Urinary bladder (tissue), 4 donors: ENCODE measurements around the gene CDH2. TPM values are rescaled to one million over a fixed set of nuclear protein-coding genes. Genes with fewer than 3 reads are reported as not detected.

ENCODE experiments used
- DNase-seq: peaks from one replicate; pipeline ENCODE4 v3.0.0-alpha.2; 2015; ENCODE audit errors: extremely low spot score
- H3K27ac ChIP-seq: one replicate; pipeline ENCODE4 v1.5.1; 2013; ENCODE audit warnings: low read depth, mild to moderate bottlenecking, moderate library complexity
- H3K36me3 ChIP-seq: one replicate; pipeline ENCODE4 v1.6.1; 2013; ENCODE audit warnings: mild to moderate bottlenecking, moderate library complexity; ENCODE audit not compliant: insufficient read depth
- H3K4me1 ChIP-seq: one replicate; pipeline ENCODE4 v1.6.1; 2013; ENCODE audit warnings: mild to moderate bottlenecking, moderate library complexity; ENCODE audit not compliant: insufficient read depth
- H3K4me3 ChIP-seq: one replicate; pipeline ENCODE4 v1.5.1; 2013; ENCODE audit warnings: low read depth, low read length
- WGBS: extraction: QIAGEN DNeasy Blood & Tissue Kit; methylation state at CpG from one replicate; pipeline ENCODE4 v1.1.7; 2013; 5-methylcytosine and 5-hydroxymethylcytosine counted together
- polyA plus RNA-seq: library from polyadenylated mRNA; stranded (reverse); fragments of 200-250 nt; gene quantifications from one replicate; pipeline ENCODE4 v1.2.3, GENCODE V29; 2013
- total RNA-seq: library from RNA; depleted of rRNA; stranded (reverse); fragments of >200 nt; gene quantifications from one replicate; pipeline ENCODE4 v1.2.3, GENCODE V29; 2014
- donor health status: healthy with polysubstance abuse.
- donor health status: healthy.

CDH2 gene
- total and polyA plus RNA-seq, 2 donors: 1.8 to 18.7 TPM

- no peaks in the 10 kb centered on the region for H3K36me3 ChIP-seq
- H3K4me1 ChIP-seq: no peaks in the 10 kb centered on the region
- 19% methylated on average over 4 of the region's 4 CpGs for WGBS
- H3K4me3 ChIP-seq: no peak overlapping the region
- no peak for DNase-seq
- H3K27ac ChIP-seq: no peak overlapping the region
These were observed 18.8 kb downstream of the CDH2 start for GRCh38 chr18:28158083-28158581.

DNA sequence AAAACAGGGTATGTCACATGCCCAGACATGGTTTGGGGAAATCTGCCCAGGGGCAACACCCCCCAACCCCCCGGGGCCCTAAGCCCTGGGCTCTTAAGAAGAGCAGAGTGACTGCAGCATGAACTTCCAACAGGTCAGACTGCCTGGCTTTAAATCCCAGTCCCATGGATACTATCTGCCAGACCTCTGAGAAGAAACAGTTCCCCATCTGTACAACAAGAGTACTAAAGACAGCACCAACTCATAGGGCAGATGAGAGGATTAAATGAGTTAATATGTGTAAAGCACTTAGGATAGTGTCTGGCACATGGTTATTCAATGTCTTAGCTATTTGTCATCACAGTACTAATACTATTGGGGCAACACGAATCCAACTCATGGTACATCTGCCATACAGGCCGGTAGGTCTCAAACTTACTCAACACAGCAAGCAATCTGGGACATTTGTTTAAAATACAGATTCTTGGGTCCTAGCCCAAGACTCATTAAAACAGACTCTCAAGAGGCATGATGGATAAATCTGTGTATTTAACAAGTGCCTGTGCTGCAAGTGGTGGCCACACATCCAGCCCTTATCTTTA, 23.4 kb downstream of the CDH2 start:
- WGBS: 39% methylated on average over 3 of the region's 3 CpGs
- Histone ChIP-seq H3K27ac (no peak overlapping the region), H3K36me3 (no peaks in the 10 kb centered on the region), H3K4me3 (no peak overlapping the region), H3K4me1 (no peaks in the 10 kb centered on the region)
- DNase-seq: no peak

GRCh38 chr18:28152754-28153153, 24.2 kb downstream of the CDH2 start:
- Histone ChIP-seq H3K4me1 (no peaks in the 10 kb centered on the region), H3K4me3 (no peak overlapping the region), H3K36me3 (no peaks in the 10 kb centered on the region), H3K27ac (no peak overlapping the region)
- DNase-seq: no peak
- 54% methylated on average over 3 of the region's 3 CpGs for WGBS

GRCh38 chr18:28152354-28152753, 24.6 kb downstream of the CDH2 start:
- no peaks in the 10 kb centered on the region for H3K36me3 ChIP-seq
- no peaks in the 10 kb centered on the region for H3K4me1 ChIP-seq
- no peak overlapping the region for H3K27ac ChIP-seq
- DNase-seq: no peak
- WGBS: 79% methylated on average over 4 of the region's 4 CpGs
- H3K4me3 ChIP-seq: no peak overlapping the region

GRCh38 chr18:28151434-28151833, 25.5 kb downstream of the CDH2 start:
- 75% methylated on average over 1 of the region's 1 CpG for WGBS
- Histone ChIP-seq H3K36me3 (no peaks in the 10 kb centered on the region), H3K4me3 (no peak overlapping the region), H3K4me1 (no peaks in the 10 kb centered on the region), H3K27ac (no peak overlapping the region)
- no peak for DNase-seq

DNA sequence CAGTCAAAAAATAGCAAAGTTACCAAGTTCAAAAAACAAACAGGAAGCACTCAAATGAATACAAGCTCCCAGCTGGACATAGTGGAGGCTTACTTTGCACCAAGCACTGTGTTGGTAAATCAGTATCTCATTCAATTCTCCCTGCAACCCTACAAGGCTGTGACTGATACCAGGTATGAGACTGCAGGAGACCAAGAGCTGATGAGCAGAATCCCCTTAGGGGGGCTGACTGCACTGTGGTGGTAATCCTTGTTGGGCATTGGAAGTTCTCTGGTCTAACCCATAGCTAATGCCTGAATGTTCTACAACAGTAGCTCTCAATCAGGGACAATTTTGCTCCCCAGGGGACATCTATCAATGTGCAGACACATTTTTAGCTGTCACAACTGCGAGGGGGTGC, 26.0 kb downstream of the CDH2 start:
- WGBS: 81% methylated on average over 1 of the region's 1 CpG
- Histone ChIP-seq H3K4me3 (no peak overlapping the region), H3K4me1 (no peaks in the 10 kb centered on the region), H3K27ac (no peak overlapping the region), H3K36me3 (no peaks in the 10 kb centered on the region)
- DNase-seq: no peak

DNA sequence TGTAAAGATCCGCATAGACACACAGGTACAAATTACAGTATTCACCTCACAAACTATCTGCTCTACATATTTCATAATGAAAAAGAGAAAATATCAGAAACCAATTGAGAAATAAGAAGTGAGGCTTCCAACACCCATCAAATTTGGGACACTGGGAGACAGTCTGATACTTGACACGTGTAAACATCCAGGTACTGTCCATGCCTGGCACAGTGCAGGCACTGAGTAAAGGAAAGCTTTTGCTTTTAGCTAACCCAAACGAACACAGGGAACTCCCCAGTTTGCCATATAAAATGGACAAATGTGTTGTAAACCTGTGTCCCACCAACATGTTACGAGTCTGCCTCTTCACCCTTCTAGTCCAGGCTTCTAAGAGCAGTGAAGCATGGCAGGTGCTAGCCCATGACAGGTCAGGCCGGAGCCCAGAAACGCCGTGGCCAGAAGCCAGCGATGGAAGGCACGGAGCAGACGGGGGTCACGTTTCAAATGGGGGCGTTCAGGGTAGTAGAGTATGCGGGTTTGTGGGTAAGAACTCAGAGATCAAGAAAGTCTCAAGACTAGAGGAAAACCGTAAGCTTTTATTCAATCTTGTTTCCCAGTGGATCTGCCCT, 27.0 kb downstream of the CDH2 start:
- no peak for DNase-seq
- Histone ChIP-seq H3K36me3 (no peaks in the 10 kb centered on the region), H3K27ac (no peak overlapping the region), H3K4me3 (no peak overlapping the region), H3K4me1 (no peaks in the 10 kb centered on the region)
- WGBS: 83% methylated on average over 14 of the region's 14 CpGs

DNA sequence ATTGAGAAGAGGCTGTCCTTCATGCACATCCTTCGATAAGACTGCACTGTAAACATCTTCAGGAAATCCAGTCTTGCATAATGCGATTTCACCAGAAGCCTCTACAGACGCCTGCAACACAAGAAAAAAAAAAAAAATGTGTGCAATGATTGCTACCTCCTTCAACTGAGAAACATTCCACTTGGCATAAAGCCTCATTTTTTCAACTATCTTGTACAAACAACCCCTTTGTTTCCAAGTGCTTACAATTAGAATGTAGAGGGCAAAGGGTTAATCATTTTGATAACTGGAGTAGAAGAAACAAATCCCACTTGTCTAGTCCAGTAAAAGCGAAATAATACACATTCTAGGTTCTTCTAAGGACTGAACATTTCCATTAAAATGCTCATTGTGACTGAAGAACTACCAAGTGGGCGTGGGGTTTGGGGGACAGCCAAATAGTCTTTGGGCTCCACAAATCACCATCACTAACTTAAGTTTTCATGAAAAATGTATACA, 29.2 kb downstream of the CDH2 start:
- Histone ChIP-seq H3K36me3 (no peaks in the 10 kb centered on the region), H3K4me1 (no peaks in the 10 kb centered on the region), H3K27ac (no peak overlapping the region), H3K4me3 (no peak overlapping the region)
- DNase-seq: no peak
- 59% methylated on average over 5 of the region's 5 CpGs for WGBS

GRCh38 chr18:28143725-28144124, 33.2 kb downstream of the CDH2 start:
- H3K4me3 ChIP-seq: no peak overlapping the region
- DNase-seq: no peak
- 64% methylated on average over 2 of the region's 2 CpGs for WGBS
- H3K4me1 ChIP-seq: no peaks in the 10 kb centered on the region
- no peak overlapping the region for H3K27ac ChIP-seq
- no peaks in the 10 kb centered on the region for H3K36me3 ChIP-seq

DNA sequence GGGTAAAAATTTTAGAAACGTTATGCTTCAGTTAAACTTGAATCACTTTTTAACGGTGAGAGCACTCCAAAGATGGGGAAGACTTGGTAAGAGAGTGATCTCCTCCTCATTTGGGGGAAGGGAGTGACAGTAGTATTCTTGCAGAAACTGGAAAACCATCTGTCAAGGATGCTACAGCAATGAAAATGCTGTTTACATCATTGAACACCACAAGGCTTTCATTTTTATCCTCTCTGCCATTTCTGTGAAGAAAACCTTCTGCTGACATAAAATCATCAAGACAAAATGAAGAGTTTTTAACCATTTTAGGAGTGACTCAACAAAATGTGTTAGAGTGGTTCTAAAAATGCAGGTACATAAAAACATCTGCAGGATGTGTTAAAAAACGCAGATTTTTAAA, 38.1 kb downstream of the CDH2 start:
- Histone ChIP-seq H3K36me3 (no peaks in the 10 kb centered on the region), H3K4me1 (no peaks in the 10 kb centered on the region), H3K4me3 (no peak overlapping the region), H3K27ac (no peak overlapping the region)
- DNase-seq: no peak
- 85% methylated on average over 3 of the region's 3 CpGs for WGBS

- Histone ChIP-seq H3K27ac (no peak overlapping the region), H3K4me1 (no peaks in the 10 kb centered on the region), H3K36me3 (no peaks in the 10 kb centered on the region), H3K4me3 (no peak overlapping the region)
- WGBS: 54% methylated on average over 4 of the region's 4 CpGs
- DNase-seq: no peak
These were observed 40.9 kb downstream of the CDH2 start for GRCh38 chr18:28136071-28136470.

- 95% methylated on average over 7 of the region's 7 CpGs for WGBS
- no peak for DNase-seq
- H3K27ac ChIP-seq: no peak overlapping the region
- H3K36me3 ChIP-seq: no peaks in the 10 kb centered on the region
- no peaks in the 10 kb centered on the region for H3K4me1 ChIP-seq
- H3K4me3 ChIP-seq: no peak overlapping the region
These were observed 42.2 kb downstream of the CDH2 start for GRCh38 chr18:28134774-28135173.

DNA sequence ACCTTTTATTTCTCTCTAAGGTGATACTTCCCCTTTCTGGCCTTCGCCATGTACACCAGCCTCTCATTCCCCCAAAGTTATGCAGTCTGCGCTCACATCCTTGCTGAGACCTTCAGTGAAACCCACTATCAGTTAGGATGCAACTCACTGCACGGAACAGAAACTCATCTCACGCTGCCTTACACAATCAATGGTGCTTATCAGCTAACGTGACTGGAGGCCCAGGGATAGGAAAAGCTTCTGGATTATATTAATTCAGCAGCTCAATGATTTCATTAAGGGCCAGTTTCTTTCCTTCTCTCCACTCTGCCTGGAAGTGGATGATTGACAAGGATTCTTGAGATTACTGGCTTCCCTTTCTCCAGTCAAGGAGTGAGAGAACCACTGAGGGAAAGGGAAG, 44.8 kb downstream of the CDH2 start:
- WGBS: 86% methylated on average over 5 of the region's 5 CpGs
- H3K36me3 ChIP-seq: no peaks in the 10 kb centered on the region
- DNase-seq: no peak
- H3K4me3 ChIP-seq: no peak overlapping the region
- no peaks in the 10 kb centered on the region for H3K4me1 ChIP-seq
- no peak overlapping the region for H3K27ac ChIP-seq

GRCh38 chr18:28128659-28128980, 48.3 kb downstream of the CDH2 start:
- H3K4me1 ChIP-seq: no peaks in the 10 kb centered on the region
- H3K36me3 ChIP-seq: no peaks in the 10 kb centered on the region
- H3K4me3 ChIP-seq: no peak overlapping the region
- no peak overlapping the region for H3K27ac ChIP-seq
- DNase-seq: no peak
- WGBS: 88% methylated on average over 3 of the region's 3 CpGs
